HCT116 (cell line): ENCODE data around the gene PTBP1. TPM values are rescaled to one million over a fixed set of nuclear protein-coding genes. Genes with fewer than 3 reads are reported as not detected.
A peak's percentile ranks its signal among the peaks of the same experiment; 100 is the strongest.

Experiments
- ATAC-seq: fragments of 200-7000 bp; cut with Tn5 transposase; 2 replicates; pipeline ENCODE4 v1.9.1; 2020; ENCODE audit warnings: mild to moderate bottlenecking, moderate library complexity
- BruUV-seq: library from RNA; stranded (reverse); fragments of 400-500 nt; replicated peaks from 2 replicates; lab custom pipeline; 2021; lab: Mats Ljungman, UMichigan
- CTCF ChIA-PET: fragments of 300-600 bp; sonication (Branson Sonifier 250); formaldehyde crosslinking; loops from one replicate; lab custom pipeline; 2021; ENCODE audit warnings: antibody characterized with exemption; lab: Charles Lee
- POLR2A ChIA-PET: fragments of 300-600, 350-600 bp; sonication (Branson Sonifier 250); formaldehyde crosslinking; loops from one replicate; lab custom pipeline; 2021; ENCODE audit warnings: antibody characterized with exemption; lab: Charles Lee
- RAD21 ChIA-PET, 2 experiments: fragments of 300-600 bp; sonication (Branson Sonifier 250); formaldehyde crosslinking; loops; one replicate each; lab custom pipeline; 2023; ENCODE audit warnings: low total read pairs in 2 of 2; ENCODE audit not compliant: uncharacterized antibody in 2 of 2, unreplicated experiment in 2 of 2, low non-redundant PET in 1 of 2; lab: Charles Lee
- DNase-seq: peaks from one replicate; pipeline ENCODE4 v3.0.0-alpha.2; 2010; ENCODE audit warnings: low read depth, low spot score
- H2AFZ ChIP-seq: fragments of 200-600 bp; shearing (Covaris generic), sonication (generic); 2 replicates; pipeline ENCODE4 v1.6.1; 2017; ENCODE audit warnings: low read depth, mixed run types, mixed read lengths, antibody characterized with exemption, low read length; ENCODE audit not compliant: poor library complexity, severe bottlenecking
- H3K27ac ChIP-seq: 2 replicates; pipeline ENCODE4 v1.5.1; 2012; ENCODE audit warnings: low read depth, low read length
- H3K27me3 ChIP-seq: fragments of 200-600 bp; sonication (generic); 2 replicates; pipeline ENCODE4 v1.6.1; 2016; ENCODE audit warnings: mixed run types, low read length, mixed read lengths; ENCODE audit not compliant: insufficient read depth
- H3K36me3 ChIP-seq, 2 experiments: fragments of 200-500 bp in 1 of 2; fragments of 200-600 bp in 1 of 2; sonication (Bioruptor generic) in 1 of 2; sonication (generic) in 1 of 2; 2 replicates each; pipeline versions ENCODE4 v1.5.1 to v1.6.1; 2014 to 2016; ENCODE audit warnings: low read length in 2 of 2, inconsistent platforms in 1 of 2, mixed read lengths in 1 of 2, mixed run types in 1 of 2; ENCODE audit not compliant: insufficient read depth in 2 of 2, control insufficient read depth in 1 of 2
- H3K4me1 ChIP-seq, 2 experiments: fragments of 200-600 bp in 1 of 2; sonication (generic) in 1 of 2; 2 replicates each; pipeline versions ENCODE4 v1.5.1 to v1.6.1; 2012 to 2017; ENCODE audit warnings: low read length in 2 of 2, inconsistent platforms in 1 of 2, mild to moderate bottlenecking in 1 of 2, mixed read lengths in 1 of 2, mixed run types in 1 of 2, moderate library complexity in 1 of 2; ENCODE audit not compliant: insufficient read depth in 2 of 2, control insufficient read depth in 1 of 2
- H3K4me2 ChIP-seq: fragments of 200-600 bp; sonication (generic); 2 replicates; pipeline ENCODE4 v1.6.1; 2017; ENCODE audit warnings: mixed run types, low read length, mixed read lengths
- H3K4me3 ChIP-seq, 2 experiments: fragments of 200-600 bp in 1 of 2; sonication (generic) in 1 of 2; replicated peaks in 1 of 2; 2 replicates each; pipeline ENCODE4 v1.5.1; 2011 to 2016; ENCODE audit warnings: low read length in 2 of 2, control low read depth in 1 of 2, low read depth in 1 of 2, mild to moderate bottlenecking in 1 of 2, mixed read lengths in 1 of 2, mixed run types in 1 of 2
- H3K79me2 ChIP-seq: fragments of 200-600 bp; sonication (generic); 2 replicates; pipeline ENCODE4 v1.6.1; 2017; ENCODE audit warnings: mild to moderate bottlenecking, mixed run types, low read length, moderate library complexity, mixed read lengths; ENCODE audit not compliant: insufficient read depth
- H3K9ac ChIP-seq: fragments of 200-600 bp; sonication (generic); 2 replicates; pipeline ENCODE4 v1.6.1; 2016; ENCODE audit warnings: low read length, mixed read lengths
- H3K9me2 ChIP-seq: fragments of 200-600 bp; sonication (generic), shearing (Covaris generic); 2 replicates; pipeline ENCODE4 v1.6.1; 2017; ENCODE audit warnings: mixed run types, mild to moderate bottlenecking, moderate library complexity; ENCODE audit not compliant: insufficient read depth
- H3K9me3 ChIP-seq, 2 experiments: fragments of 200-500 bp in 1 of 2; fragments of 200-600 bp in 1 of 2; sonication (Bioruptor generic) in 1 of 2; sonication (generic) in 1 of 2; 2 replicates each; pipeline ENCODE4 v1.6.1; 2014 to 2017; ENCODE audit warnings: low read length in 2 of 2, mixed read lengths in 2 of 2, inconsistent platforms in 1 of 2, low read depth in 1 of 2, mild to moderate bottlenecking in 1 of 2, mixed run types in 1 of 2, moderate library complexity in 1 of 2; ENCODE audit not compliant: control insufficient read depth in 1 of 2, insufficient read depth in 1 of 2
- H4K20me1 ChIP-seq: fragments of 200-600 bp; sonication (generic), shearing (Covaris generic); 2 replicates; pipeline ENCODE4 v1.6.1; 2017; ENCODE audit warnings: mixed run types, mild to moderate bottlenecking, moderate library complexity; ENCODE audit not compliant: insufficient read depth
- ELF1 ChIP-seq: IDR thresholded peaks from 2 replicates; pipeline ENCODE4 v1.6.1; 2012; ENCODE audit warnings: low read depth, borderline replicate concordance
- EZH2phosphoT487 ChIP-seq: fragments of 200-600 bp; IDR thresholded peaks from 2 replicates; pipeline ENCODE4 v1.6.1; 2018; ENCODE audit warnings: antibody characterized with exemption, borderline replicate concordance
- FOSL1 ChIP-seq: IDR thresholded peaks from 2 replicates; pipeline ENCODE4 v1.6.1; 2012; ENCODE audit warnings: low read depth
- JUND ChIP-seq: IDR thresholded peaks from 2 replicates; pipeline ENCODE4 v1.6.1; 2012
- RAD21 ChIP-seq: IDR thresholded peaks from 2 replicates; pipeline ENCODE4 v1.6.1; 2012; ENCODE audit warnings: low read depth, mild to moderate bottlenecking
- SP1 ChIP-seq: IDR thresholded peaks from 2 replicates; pipeline ENCODE4 v1.6.1; 2012; ENCODE audit warnings: low read depth
- ZFX ChIP-seq: fragments of 450-650 bp; IDR thresholded peaks from 2 replicates; pipeline ENCODE4 v1.6.1; 2017
- ZNF274 ChIP-seq: fragments of 200-500 bp; sonication (Bioruptor generic); IDR thresholded peaks from 2 replicates; pipeline ENCODE4 v1.6.1; 2014; ENCODE audit warnings: mild to moderate bottlenecking, low read depth, low read length, inconsistent platforms
- intact Hi-C: fragments of 100-400 bp; cut with micrococcal nuclease; formaldehyde crosslinking; loops from 2 replicates; pipeline ENCODE4 v1.10.0; 2022
- total RNA-seq: library from RNA; stranded (reverse); gene quantifications from one replicate; pipeline ENCODE4 v1.2.1, GENCODE V29; 2021; ENCODE audit not compliant: unreplicated experiment
- TF ChIP-seq, protein P1 (sequence below): IDR thresholded peaks from 2 replicates; pipeline ENCODE4 v1.6.1; 2012; ENCODE audit warnings: low read depth
- TF ChIP-seq, protein P2 (sequence below): IDR thresholded peaks from 2 replicates; pipeline ENCODE4 v1.6.1; 2012

PTBP1 gene
- total RNA-seq, 1 experiment from 2014 or later: 676 TPM

DNA sequence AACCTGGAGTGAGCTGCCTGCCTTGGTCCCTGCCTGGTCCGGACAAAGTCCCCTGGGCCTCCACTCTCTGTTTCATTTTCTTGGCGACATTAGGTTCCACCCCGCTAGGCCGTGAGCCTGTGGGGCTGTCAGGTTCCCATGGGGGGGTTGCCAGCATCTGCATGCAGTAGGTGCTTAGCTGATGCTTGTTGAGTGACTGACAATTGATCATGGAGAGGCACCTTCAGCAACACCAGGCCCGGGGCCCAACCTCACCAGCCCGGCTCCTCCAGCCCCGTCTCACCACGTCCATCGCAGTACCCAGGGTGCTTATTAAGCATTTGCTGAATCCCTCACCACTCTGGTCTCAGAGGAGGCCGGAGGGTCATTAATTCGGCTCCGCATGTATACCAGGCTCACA lies 33.0 kb upstream of the PTBP1 start:
- H3K27ac ChIP-seq: no peak overlapping the region; the same call in 1 of the 2 replicates
- no peak overlapping the region for H3K4me2 ChIP-seq
- ChIA-PET POLR2A (no interaction called here), CTCF (no interaction called here)
- no peak overlapping the region for H3K9ac ChIP-seq
- peaks cover 5 to 31% of the 10 kb centered on the region in 2 experiments for H3K36me3 ChIP-seq
- no peaks in the 10 kb centered on the region; the same call in 1 of the 2 replicates for H3K79me2 ChIP-seq
- H3K4me3 ChIP-seq: no peak overlapping the region
- H2AFZ ChIP-seq: no peak overlapping the region
- no peaks in the 10 kb centered on the region for H3K27me3 ChIP-seq
- TF ChIP-seq ZFX (no peak), RAD21 (no peak), ZNF274 (no peak)
- TF ChIP-seq, protein P1, sequence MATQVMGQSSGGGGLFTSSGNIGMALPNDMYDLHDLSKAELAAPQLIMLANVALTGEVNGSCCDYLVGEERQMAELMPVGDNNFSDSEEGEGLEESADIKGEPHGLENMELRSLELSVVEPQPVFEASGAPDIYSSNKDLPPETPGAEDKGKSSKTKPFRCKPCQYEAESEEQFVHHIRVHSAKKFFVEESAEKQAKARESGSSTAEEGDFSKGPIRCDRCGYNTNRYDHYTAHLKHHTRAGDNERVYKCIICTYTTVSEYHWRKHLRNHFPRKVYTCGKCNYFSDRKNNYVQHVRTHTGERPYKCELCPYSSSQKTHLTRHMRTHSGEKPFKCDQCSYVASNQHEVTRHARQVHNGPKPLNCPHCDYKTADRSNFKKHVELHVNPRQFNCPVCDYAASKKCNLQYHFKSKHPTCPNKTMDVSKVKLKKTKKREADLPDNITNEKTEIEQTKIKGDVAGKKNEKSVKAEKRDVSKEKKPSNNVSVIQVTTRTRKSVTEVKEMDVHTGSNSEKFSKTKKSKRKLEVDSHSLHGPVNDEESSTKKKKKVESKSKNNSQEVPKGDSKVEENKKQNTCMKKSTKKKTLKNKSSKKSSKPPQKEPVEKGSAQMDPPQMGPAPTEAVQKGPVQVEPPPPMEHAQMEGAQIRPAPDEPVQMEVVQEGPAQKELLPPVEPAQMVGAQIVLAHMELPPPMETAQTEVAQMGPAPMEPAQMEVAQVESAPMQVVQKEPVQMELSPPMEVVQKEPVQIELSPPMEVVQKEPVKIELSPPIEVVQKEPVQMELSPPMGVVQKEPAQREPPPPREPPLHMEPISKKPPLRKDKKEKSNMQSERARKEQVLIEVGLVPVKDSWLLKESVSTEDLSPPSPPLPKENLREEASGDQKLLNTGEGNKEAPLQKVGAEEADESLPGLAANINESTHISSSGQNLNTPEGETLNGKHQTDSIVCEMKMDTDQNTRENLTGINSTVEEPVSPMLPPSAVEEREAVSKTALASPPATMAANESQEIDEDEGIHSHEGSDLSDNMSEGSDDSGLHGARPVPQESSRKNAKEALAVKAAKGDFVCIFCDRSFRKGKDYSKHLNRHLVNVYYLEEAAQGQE: no peak
- TF ChIP-seq, all 23 proteins: peak for 0
- no peaks in the 10 kb centered on the region for H3K4me1 ChIP-seq
- intact Hi-C loops: no loop called here
- RAD21 ChIA-PET: no interaction called here
- H4K20me1 ChIP-seq: no peaks in the 10 kb centered on the region
- no TSS peak for BruUV-seq
- H3K9me3 ChIP-seq: peaks cover 0 to 4% of the 10 kb centered on the region in 2 experiments; a peak in 1 of 4 replicates
- DNase-seq: no peak
- H3K9me2 ChIP-seq: no peaks in the 10 kb centered on the region
- no peak for ATAC-seq

DNA sequence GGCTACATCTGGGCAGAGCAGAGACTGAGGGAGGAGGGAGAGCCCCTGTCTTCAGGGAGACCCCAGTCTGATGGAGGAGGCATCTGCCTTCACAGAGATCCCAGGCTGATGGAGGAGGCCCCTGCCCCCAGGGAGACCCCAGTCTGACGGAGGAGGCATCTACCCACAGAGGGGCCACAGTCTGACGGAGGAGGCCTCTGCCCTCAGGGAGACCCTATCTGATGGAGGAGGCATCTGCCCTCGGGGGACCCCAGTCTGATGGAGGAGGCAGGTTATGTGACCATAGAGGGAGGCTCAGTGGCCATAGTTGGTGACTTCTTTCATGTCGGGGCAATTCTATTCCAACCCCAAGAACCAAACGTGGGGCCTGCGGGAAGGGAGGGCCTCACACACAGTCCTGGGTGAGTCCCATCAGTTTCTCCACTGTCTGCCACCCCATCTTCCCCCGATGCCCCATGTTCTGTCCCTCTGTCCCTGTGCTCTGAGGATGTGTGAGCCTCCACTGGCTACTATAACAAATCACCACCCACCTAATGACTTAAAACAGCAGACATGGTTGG lies 32.0 kb upstream of the PTBP1 start:
- Histone ChIP-seq H4K20me1 (no peaks in the 10 kb centered on the region), H3K79me2 (no peaks in the 10 kb centered on the region; the same call in 1 of the 2 replicates), H3K4me2 (no peak overlapping the region), H3K27ac (no peak overlapping the region), H3K36me3 (peaks cover 5 to 25% of the 10 kb centered on the region in 2 experiments), H3K9ac (no peak overlapping the region), H3K27me3 (no peaks in the 10 kb centered on the region), H3K4me1 (peaks cover 0 to 7% of the 10 kb centered on the region in 2 experiments; a peak in 2 of 4 replicates), H3K4me3 (no peak overlapping the region), H3K9me2 (no peaks in the 10 kb centered on the region), H3K9me3 (peaks cover 0 to 4% of the 10 kb centered on the region in 2 experiments; a peak in 1 of 4 replicates), H2AFZ (no peak overlapping the region)
- RAD21 ChIA-PET: no interaction called here
- intact Hi-C loops: no loop called here
- POLR2A ChIA-PET: no interaction called here
- DNase-seq (no peak), ATAC-seq (0 out of 2 replicates have a peak, but pooled peaks have one; percentile 9)
- CTCF ChIA-PET: no interaction called here
- BruUV-seq: no TSS peak
- TF ChIP-seq, protein P2, sequence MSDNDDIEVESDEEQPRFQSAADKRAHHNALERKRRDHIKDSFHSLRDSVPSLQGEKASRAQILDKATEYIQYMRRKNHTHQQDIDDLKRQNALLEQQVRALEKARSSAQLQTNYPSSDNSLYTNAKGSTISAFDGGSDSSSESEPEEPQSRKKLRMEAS: no peak
- TF ChIP-seq JUND (no peak), SP1 (no peak), EZH2phosphoT487 (no peak), FOSL1 (no peak), ELF1 (no peak)
- TF ChIP-seq, protein P1: no peak
